SIG-M5 treated with dmso at 0.1 percent for 504 hours (cell line): ENCODE results near the gene CCDC63.
"Not testable (repeated sequence)": the region's sequence is repeated elsewhere in the genome, so short reads cannot be mapped to it uniquely, and the experiment has no call there.

Experiments
- DNase-seq: peaks from one replicate; lab custom pipeline; 2025; ENCODE audit not compliant: unreplicated experiment; lab: John Stamatoyannopoulos, UW

Gene CCDC63

DNA sequence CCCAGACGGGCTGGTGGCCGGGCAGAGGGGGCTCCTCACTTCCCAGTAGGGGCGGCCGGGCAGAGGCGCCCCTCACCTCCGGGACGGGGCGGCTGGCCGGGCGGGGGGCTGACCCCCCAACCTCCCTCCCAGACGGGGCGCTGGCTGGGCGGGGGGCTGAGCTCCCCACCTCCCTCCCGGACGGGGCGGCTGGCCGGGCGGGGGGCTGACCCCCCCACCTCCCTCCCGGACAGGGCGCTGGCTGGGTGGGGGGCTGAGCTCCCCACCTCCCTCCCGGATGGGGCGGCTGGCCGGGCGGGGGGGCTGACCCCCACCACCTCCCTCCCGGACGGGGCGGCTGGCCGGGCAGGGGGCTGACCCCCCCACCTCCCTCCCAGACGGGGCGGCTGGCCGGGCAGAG is 103.7 kb downstream of the CCDC63 start:
- DNase-seq: not testable (repeated sequence)

DNA sequence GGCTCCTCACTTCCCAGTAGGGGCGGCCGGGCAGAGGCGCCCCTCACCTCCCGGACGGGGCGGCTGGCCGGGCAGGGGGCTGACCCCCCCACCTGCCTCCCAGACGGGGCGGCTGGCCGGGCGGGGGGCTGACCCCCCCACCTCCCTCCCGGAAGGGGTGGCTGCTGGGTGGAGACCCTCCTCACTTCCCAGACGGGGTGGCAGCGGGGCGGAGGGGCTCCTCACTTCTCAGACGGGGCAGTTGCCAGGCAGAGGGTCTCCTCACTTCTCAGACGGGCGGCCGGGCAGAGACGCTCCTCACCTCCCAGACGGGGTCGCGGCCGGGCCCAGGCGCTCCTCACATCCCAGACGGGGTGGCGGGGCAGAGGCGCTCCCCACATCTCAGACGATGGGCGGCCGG is 104.1 kb downstream of the CCDC63 start:
- not testable (repeated sequence) for DNase-seq
